Inflammatory macrophage (primary cell): ENCODE results near the gene EOMES.

Source experiments
- DNase-seq, 2 donors: peaks; one replicate each; pipeline ENCODE4 v3.0.0-alpha.2; 2020 to 2022

EOMES gene

DNA sequence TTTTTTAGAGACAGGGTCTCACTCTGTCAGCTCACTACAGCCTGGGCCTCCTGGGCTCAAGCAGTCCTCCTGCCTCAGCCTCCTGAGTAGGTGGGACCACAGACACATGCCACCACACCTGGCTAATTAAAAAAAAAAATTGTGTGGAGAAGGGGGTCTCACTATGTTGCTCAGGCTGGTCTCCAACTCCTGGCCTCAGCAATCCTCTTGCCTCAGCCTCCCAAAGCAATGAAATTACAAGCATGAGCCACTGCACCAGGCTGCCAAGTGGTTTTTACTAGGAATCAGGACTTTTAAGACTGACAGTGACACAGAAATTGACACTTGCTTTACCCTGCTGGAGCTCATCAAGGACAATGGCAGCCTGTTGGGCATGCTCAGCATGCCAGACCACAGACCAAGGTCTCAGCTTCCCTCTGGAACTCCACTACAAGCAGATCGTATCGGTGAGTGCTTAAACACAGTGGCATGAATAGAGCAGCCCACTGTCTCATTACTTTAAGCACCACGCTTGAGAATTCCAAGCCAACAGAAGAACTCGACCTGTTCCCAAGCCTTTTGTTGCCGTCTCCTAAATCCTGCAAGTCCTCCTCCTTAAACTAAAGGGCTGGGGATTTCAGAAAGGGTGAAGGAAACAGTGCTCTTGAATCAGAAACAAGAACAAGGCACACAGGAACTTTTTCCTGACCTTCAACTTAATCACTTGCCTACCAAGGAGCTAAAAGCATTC, 41.4 kb downstream of the EOMES start:
- no peak for DNase-seq

DNA sequence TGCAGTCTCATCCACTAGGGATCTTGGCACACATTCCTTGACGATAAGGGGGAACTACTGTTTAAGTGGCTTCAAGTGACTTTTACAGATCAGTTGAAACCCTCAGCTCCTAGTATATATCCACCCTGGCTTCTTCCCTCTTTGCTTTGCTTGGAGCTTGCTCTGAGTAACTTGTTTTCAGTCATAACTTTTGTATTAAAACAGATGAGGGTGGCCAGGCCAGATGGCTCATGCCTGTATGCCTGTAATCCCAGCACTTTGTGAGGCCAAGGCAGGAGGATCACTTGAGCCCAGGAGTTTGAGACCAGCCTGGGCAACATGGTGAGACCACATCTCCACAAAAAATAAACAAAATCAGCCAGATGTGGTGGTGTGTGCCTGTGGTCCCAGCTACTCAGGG, 42.4 kb downstream of the EOMES start:
- DNase-seq = no peak

DNA sequence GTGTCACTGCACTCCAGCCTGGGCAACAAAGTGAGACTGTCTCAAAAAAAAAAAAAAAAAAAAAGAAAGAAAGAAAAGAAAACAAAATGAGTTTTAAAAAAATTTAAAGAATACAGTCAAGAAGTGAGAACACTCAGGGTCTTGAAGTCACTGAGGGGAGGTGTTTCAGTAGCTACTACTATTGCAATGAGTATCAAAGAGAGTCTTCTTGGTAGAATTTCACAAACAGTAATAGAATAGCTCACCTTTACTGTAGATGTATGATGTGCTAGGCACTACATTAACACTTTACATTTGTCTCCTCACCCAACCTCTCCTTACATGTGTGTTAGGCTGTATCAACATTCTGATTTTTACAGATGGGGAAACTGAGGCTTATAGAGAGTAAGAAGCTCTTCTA, 43.9 kb downstream of the EOMES start:
- no peak for DNase-seq

DNA sequence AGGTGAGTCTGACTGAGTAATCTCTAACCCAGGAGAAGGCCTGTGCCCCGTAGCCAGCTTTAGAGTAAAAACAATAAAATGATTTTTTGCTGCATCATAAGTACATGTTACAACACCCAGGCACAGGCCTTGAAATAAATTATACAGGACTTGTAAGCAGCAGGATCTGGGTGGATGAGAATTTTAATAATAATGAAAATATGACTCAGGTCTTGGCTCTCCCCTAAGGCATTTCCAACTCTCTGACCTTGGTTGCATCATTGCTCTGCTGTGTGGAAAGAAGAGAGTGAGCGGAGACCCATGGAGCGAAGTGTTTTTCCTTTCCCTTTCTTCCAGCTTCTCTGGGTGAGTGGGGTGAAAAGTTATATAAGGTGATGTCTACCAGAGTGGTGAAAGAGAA, 44.6 kb downstream of the EOMES start:
- DNase-seq = peak in 1 of 2 donors; percentile 58

DNA sequence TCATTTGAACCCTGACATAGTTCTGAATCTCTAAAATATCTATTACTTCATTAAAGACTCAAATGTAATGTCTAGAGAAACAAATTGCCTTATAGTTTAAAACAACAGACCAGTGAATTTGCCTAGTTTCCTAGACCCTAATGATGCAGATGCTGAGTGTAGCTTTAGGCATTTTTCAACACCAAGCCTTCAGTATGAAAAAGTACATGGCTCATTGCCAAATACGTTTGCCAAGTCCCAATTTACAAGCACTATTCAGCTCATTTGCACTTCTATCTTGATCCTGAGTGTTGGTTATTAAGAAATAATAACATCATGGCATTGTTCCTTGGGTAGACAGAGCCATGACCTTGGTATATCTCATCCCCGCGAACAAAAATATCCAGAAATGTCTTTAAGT, 46.8 kb downstream of the EOMES start:
- no peak for DNase-seq

DNA sequence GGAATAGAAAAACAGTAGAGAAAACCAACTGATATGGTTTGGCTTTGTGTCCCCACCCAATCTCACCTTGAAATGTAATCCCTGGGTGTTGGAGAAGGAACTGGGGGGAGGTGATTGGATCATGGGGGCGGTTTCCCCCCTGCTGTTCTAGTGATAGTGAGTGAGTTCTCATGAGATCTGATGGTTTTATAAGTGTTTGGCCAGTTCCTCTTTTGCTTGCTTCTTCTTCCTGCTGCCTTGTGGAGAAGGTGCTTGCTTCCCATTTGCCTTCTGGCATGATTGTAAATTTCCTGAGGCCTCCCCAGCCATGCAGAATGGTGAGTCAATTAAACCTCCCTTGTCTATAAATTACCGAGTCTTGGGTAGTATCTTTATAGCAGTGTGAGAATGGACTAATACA, 48.4 kb downstream of the EOMES start:
- peak; percentile 18 to 34 for DNase-seq

DNA sequence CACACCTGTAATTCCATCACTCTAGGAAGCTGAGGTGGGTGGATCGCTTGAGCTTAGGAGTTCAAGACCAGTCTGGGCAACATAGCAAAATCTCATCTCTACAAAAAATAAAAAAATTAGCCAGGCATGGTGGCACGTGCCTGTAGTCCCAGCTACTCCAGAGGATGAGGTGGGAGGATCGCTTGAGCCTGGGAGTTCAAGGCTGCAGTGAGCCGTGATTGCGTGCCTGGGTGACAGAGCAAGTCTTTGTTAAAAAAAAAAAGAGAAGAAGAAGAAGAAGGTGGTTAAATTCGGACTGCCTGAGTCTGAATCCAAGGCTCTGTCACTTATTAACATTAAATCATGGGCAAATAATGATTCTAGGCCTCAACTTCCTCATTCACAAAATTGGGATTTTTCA, 51.0 kb downstream of the EOMES start:
- DNase-seq = no peak

DNA sequence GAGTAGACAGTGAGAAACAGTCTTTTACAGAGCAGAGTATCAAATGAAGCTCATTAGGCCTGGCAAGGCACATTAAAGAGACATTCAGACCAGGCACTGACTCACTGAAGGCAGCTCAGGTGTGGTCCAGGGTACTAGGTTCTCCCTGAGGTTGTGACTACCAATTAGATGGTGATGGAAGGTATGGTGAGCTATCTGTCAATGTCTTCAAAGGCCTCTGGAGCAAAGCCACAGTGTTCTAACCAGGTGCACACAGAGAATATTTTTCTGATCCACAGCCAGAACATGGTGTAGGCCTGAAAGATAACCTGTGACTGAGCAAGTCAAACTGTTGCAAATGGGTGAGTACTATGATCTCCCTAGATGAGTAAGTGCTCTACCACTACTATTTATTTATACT, 51.5 kb downstream of the EOMES start:
- DNase-seq = no peak

DNA sequence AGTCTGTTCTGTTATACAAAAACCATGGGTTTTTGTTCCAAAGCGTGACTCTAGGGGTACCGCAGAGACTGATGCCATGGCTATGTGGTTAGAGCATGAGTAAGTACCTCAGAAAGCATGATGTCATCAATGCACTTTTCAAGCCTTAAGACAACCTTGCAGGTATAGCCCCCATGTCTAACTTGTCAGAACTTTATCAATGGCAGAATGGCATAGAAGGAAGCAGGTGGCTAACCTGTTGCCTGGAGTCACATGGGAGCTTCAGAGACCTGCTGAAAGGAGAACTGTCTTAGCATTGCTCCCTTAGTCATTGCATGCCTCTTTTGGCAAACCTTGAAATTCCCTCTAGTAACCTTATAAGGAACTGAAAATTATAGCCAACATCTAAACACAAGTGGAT, 52.5 kb downstream of the EOMES start:
- DNase-seq = peak; percentile 30 to 32

DNA sequence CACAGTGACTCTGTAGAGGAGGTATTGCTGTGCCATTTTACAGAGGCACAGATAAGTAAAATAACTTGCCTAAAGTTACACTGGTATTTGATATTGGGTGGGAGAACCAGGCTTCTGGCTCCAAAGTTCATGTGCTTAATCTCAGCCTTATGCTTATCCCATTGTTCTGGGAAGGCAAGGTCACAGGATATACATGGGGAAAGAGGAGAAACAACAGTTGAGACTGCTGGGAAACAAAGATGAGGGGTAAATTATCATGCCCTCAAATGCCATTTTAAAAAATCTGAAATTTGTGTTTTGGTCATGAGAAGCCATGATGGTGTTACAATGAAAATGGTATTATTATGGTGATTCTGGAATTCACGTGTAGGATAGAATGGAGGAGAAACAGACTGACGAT, 54.4 kb downstream of the EOMES start:
- no peak for DNase-seq

DNA sequence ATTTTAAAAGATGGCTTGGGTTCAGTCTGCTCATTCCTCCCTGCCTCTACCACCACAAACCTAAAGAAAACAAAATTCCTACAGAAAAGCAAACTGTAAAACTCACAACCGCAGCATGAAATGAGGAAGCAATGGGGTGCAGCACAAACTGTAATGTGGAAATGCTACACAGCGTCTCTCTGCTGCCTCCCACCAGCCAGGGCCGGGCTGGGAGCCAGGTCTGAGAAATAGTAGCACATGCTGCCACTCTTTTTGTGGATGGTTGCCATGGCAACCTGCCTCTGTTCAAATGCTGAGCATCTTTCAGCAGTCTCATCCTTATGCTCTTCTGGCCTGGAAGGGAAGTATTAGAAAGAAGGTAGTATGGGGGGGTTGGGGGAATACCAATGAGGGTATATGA, 55.4 kb downstream of the EOMES start:
- peak; percentile 98 to 99 for DNase-seq

DNA sequence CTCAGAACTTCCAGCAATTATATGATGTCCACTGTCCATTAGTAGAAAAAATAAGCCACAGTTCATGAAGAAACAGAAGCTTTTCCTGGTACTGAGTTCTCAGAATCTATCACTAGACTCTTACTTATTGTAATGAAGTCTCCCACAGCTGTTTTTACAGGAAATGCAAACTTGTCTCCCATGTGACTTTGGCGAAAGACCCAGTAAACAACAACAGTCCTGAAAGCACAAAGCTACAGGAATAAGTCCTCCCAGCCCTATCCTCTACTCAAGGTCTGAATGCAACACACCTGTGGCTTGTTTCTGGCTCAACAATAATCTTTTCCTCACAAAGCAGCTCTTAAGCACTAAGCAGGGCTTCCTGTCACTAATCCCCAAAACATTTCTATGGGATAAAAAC, 55.9 kb downstream of the EOMES start:
- DNase-seq = peak; percentile 65 to 78
